HepG2 (cell line): ENCODE data around the gene ZNF777. TPM values are rescaled to one million over a fixed set of nuclear protein-coding genes. Genes with fewer than 3 reads are reported as not detected.
A peak's percentile ranks its signal among the peaks of the same experiment; 100 is the strongest.

ENCODE experiments used
- ATAC-seq: fragments of 200-7000 bp; cut with Tn5 transposase; 3 replicates; pipeline ENCODE4 v1.9.1; 2020; ENCODE audit warnings: mild to moderate bottlenecking, moderate library complexity
- BruUV-seq: library from RNA; stranded (reverse); fragments of 400-500 nt; replicated peaks from 2 replicates; lab custom pipeline; 2021; lab: Mats Ljungman, UMichigan
- CTCF ChIA-PET: fragments of 300-600 bp; formaldehyde crosslinking; extraction: SDS; loops from one replicate; lab custom pipeline; 2021; ENCODE audit warnings: low total read pairs, inconsistent platforms, low intra/inter-chr PET ratio; lab: Yijun Ruan, JAX
- POLR2A ChIA-PET: fragments of 350-600 bp; sonication (Branson Sonifier 250); formaldehyde crosslinking; loops from one replicate; lab custom pipeline; 2020; ENCODE audit warnings: antibody characterized with exemption, inconsistent platforms; lab: Yijun Ruan, JAX
- DNase-seq: peaks from one replicate; pipeline ENCODE4 v3.0.0-alpha.2; 2015; ENCODE audit warnings: low spot score
- FAIRE-seq: peaks from 3 replicates; lab custom pipeline; 2011; peaks lifted over from hg19 to GRCh38; lab: Jason Lieb, UNC
- H2AFZ ChIP-seq: one replicate; pipeline ENCODE4 v1.6.1; 2011; ENCODE audit warnings: low read length, inconsistent platforms
- H3K27ac ChIP-seq: fragments of 300-600 bp; 3 replicates; pipeline ENCODE4 v1.8.0; 2011; ENCODE audit warnings: mixed run types, mild to moderate bottlenecking, mixed read lengths, low read length, inconsistent platforms; ENCODE audit not compliant: insufficient read depth; ENCODE audit errors: extremely low read length
- H3K27me3 ChIP-seq, 2 experiments: fragments of 200-600 bp in 1 of 2; 2 replicates in 1 of 2; 3 replicates in 1 of 2; pipeline versions ENCODE4 v1.6.0 to v1.8.0; 2011; ENCODE audit warnings: low read length in 2 of 2, mild to moderate bottlenecking in 2 of 2, moderate library complexity in 2 of 2, inconsistent platforms in 1 of 2; ENCODE audit not compliant: insufficient read depth in 2 of 2, control insufficient read depth in 1 of 2
- H3K36me3 ChIP-seq, 2 experiments: fragments of 200-600 bp in 1 of 2; replicated peaks in 1 of 2; 2 replicates in 1 of 2; 3 replicates in 1 of 2; pipeline versions ENCODE4 v1.5.1 to v1.8.0; 2011; ENCODE audit warnings: low read length in 2 of 2, inconsistent platforms in 1 of 2; ENCODE audit not compliant: insufficient read depth in 2 of 2, control insufficient read depth in 1 of 2
- H3K4me1 ChIP-seq: 2 replicates; pipeline ENCODE4 v1.5.1; 2012; ENCODE audit warnings: low read length, inconsistent platforms; ENCODE audit not compliant: insufficient read depth
- H3K4me2 ChIP-seq: 2 replicates; pipeline ENCODE4 v1.6.0; 2011; ENCODE audit warnings: low read depth, low read length, inconsistent platforms
- H3K4me3 ChIP-seq, 3 experiments: fragments of 200-600 bp in 1 of 3; sonication (generic), shearing (Covaris generic) in 1 of 3; replicated peaks in 1 of 3; 2 replicates each; pipeline ENCODE4 v1.5.1; 2011 to 2016; ENCODE audit warnings: low read length in 3 of 3, inconsistent platforms in 2 of 3, low read depth in 2 of 3, mild to moderate bottlenecking in 2 of 3, control low read depth in 1 of 3, mixed read lengths in 1 of 3; ENCODE audit not compliant: insufficient read depth in 1 of 3
- H3K79me2 ChIP-seq: one replicate; pipeline ENCODE4 v1.6.1; 2011; ENCODE audit warnings: low read length, inconsistent platforms; ENCODE audit not compliant: insufficient read depth
- H3K9ac ChIP-seq: 2 replicates; pipeline ENCODE4 v1.6.0; 2011; ENCODE audit warnings: mild to moderate bottlenecking, low read depth, low read length, inconsistent platforms; ENCODE audit not compliant: insufficient read depth
- H3K9me3 ChIP-seq: 2 replicates; pipeline ENCODE4 v1.5.1; 2012; ENCODE audit warnings: mild to moderate bottlenecking, low read length
- H4K20me1 ChIP-seq: 2 replicates; pipeline ENCODE4 v1.6.0; 2011; ENCODE audit warnings: inconsistent platforms, mild to moderate bottlenecking, low read length, moderate library complexity; ENCODE audit not compliant: insufficient read depth
- TARDBP ChIP-seq: sonication (generic); formaldehyde crosslinking; IDR thresholded peaks from 2 replicates; pipeline ENCODE4 v1.8.0; 2022; ENCODE audit warnings: mild to moderate bottlenecking, missing genetic modification reagents
- ZFP82 ChIP-seq: sonication (generic); formaldehyde crosslinking; IDR thresholded peaks from 2 replicates; pipeline ENCODE4 v1.5.1; 2020; ENCODE audit warnings: mild to moderate bottlenecking, missing genetic modification reagents, borderline replicate concordance
- ZMYM4 ChIP-seq: sonication (generic); formaldehyde crosslinking; IDR thresholded peaks from 2 replicates; pipeline ENCODE4 v1.8.1; 2023; ENCODE audit warnings: mild to moderate bottlenecking, missing genetic modification reagents
- ZNF281 ChIP-seq: sonication (generic); formaldehyde crosslinking; IDR thresholded peaks from 2 replicates; pipeline ENCODE4 v1.4.0; 2020; ENCODE audit warnings: missing genetic modification reagents, borderline replicate concordance
- ZNF710 ChIP-seq: sonication (generic); formaldehyde crosslinking; IDR thresholded peaks from 2 replicates; pipeline ENCODE4 v1.5.0; 2020; ENCODE audit warnings: mild to moderate bottlenecking, missing genetic modification reagents, borderline replicate concordance
- WGBS: methylation state at CpG from one replicate; pipeline ENCODE4 v1.1.6; 2017; ENCODE audit warnings: low lambda C conversion rate; 5-methylcytosine and 5-hydroxymethylcytosine counted together
- in situ Hi-C: cut with HindIII; loops from 2 replicates; pipeline ENCODE4 v1.10.0; 2017; ENCODE audit warnings: low pct_unique_long_range_greater_than_20kb; ENCODE audit not compliant: extremely low pct_ligation_motif_present
- intact Hi-C: fragments of 100-400 bp; cut with micrococcal nuclease; formaldehyde crosslinking; loops from one replicate; pipeline ENCODE4 v1.10.0; 2022; ENCODE audit not compliant: unreplicated experiment
- polyA plus RNA-seq, 8 experiments: library from polyadenylated mRNA; depleted of rRNA in 3 of 8; stranded (reverse) in 7 of 8; unstranded in 1 of 8; fragments of >200 nt; fragmentation: Illumina TruSeq in 4 of 8; extraction: Trizol in 4 of 8; gene quantifications; 2 replicates each; pipeline versions ENCODE4 v1.2.1 to v1.2.3, GENCODE V29; 2011 to 2016; ENCODE audit warnings: low read depth in 4 of 8, missing spikeins in 1 of 8, mixed read lengths in 1 of 8; ENCODE audit not compliant: insufficient read depth in 1 of 8
- total RNA-seq, 5 experiments: library from RNA; depleted of rRNA; stranded (reverse); fragments of >200 nt; fragmentation: Illumina TruSeq; extraction: Trizol; gene quantifications; 2 replicates each; pipeline ENCODE4 v1.2.3, GENCODE V29; 2016; ENCODE audit warnings: low read depth in 1 of 5

The ZNF777 gene
- total and polyA plus RNA-seq, 2 of the 13 experiments (the other 11 are each of a cell fraction or from before 2014, with no cell fraction given): 3.8 to 6.0 TPM

GRCh38 chr7:149478754-149479153 lies 17.9 kb upstream of the ZNF777 start:
- BruUV-seq: no TSS peak
- H3K4me2 ChIP-seq: no peak overlapping the region
- 95% methylated on average over 1 of the region's 1 CpG for WGBS
- ATAC-seq: no peak
- no peaks in the 10 kb centered on the region; the same call in 1 of the 2 replicates for H3K9me3 ChIP-seq
- H3K4me3 ChIP-seq: no peak overlapping the region
- no peak overlapping the region for H3K27ac ChIP-seq
- no peak overlapping the region for H2AFZ ChIP-seq
- no peak for TF ChIP-seq ZNF710 (CRISPR knock-in tag)
- peak; percentile 83; the same call in 1 of the 2 replicates for TF ChIP-seq ZFP82 (CRISPR knock-in tag)
- TF ChIP-seq ZMYM4 (CRISPR knock-in tag): no peak
- H4K20me1 ChIP-seq: no peaks in the 10 kb centered on the region
- H3K79me2 ChIP-seq: no peaks in the 10 kb centered on the region
- ChIA-PET POLR2A (no interaction called here), CTCF (no interaction called here)
- FAIRE-seq: no peak
- H3K9ac ChIP-seq: no peak overlapping the region
- intact Hi-C loops (no loop called here), in situ Hi-C loops (no loop called here)
- no peak for DNase-seq
- no peaks in the 10 kb centered on the region for H3K27me3 ChIP-seq
- H3K36me3 ChIP-seq: peaks cover 6 to 42% of the 10 kb centered on the region in 2 experiments
- H3K4me1 ChIP-seq: no peaks in the 10 kb centered on the region

- BruUV-seq: no TSS peak
- 97% methylated on average over 18 of the region's 18 CpGs for WGBS
- no peak overlapping the region for H3K4me2 ChIP-seq
- FAIRE-seq (no peak), ATAC-seq (no peak), DNase-seq (no peak)
- ChIA-PET POLR2A (no interaction called here), CTCF (no interaction called here)
- in situ Hi-C loops (no loop called here), intact Hi-C loops (no loop called here)
- H2AFZ ChIP-seq: no peak overlapping the region
- no peaks in the 10 kb centered on the region for H3K27me3 ChIP-seq
- no peaks in the 10 kb centered on the region; the same call in 1 of the 2 replicates for H3K9me3 ChIP-seq
- no peak overlapping the region for H3K9ac ChIP-seq
- no peak overlapping the region for H3K4me3 ChIP-seq
- no peaks in the 10 kb centered on the region for H3K4me1 ChIP-seq
- TF ChIP-seq ZNF281 (CRISPR knock-in tag) (0 out of 2 replicates have a peak, but pooled peaks have one; percentile 23), TARDBP (CRISPR knock-in tag) (no peak)
- no peaks in the 10 kb centered on the region for H4K20me1 ChIP-seq
- H3K79me2 ChIP-seq: no peaks in the 10 kb centered on the region
- no peak overlapping the region for H3K27ac ChIP-seq
- peaks cover 8 to 52% of the 10 kb centered on the region in 2 experiments for H3K36me3 ChIP-seq
These were observed 16.9 kb upstream of the ZNF777 start for GRCh38 chr7:149477494-149478443.
